ENCODE results near the gene PVR. TPM values are rescaled to one million over a fixed set of nuclear protein-coding genes. Genes with fewer than 3 reads are reported as not detected.

PVR gene
- total and polyA plus RNA-seq, 10 of the 15 experiments (the other 5 are each of a cell fraction or from before 2014, with no cell fraction given): 0.07 to 4.0 (median 1.9) TPM

DNA sequence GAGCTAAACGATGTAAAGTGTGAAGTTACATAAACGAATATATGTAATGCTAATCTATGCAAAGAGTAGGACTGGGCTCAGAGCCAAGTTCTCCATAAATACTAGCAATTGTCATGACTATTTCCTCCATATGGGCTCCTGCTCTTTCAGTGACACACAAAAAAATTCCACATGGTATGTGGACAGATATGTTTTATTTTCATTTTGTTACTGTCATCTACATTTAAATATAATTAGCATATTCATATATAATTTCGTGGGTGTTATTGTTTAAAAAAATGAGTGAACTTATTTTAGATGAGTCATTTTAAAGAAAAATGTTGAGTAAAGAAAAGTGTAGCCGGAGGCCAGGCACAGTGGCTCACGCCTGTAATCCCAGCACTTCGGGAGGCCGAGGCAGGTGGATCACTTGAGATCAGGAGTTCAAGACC is 35.3 kb upstream of the PVR start:
- ChIA-PET RAD21 (ENCODE audit: unreplicated experiment) (no interaction called here), CTCF (interaction anchor here (1.1 kb wide), 1 partner anchor 37 kb away, joined by 3 read pairs; no protein-coding TSS in a partner anchor), SMC1A (ENCODE audit: uncharacterized antibody, unreplicated experiment) (interaction anchor here (1.1 kb wide), 1 partner anchor 20 kb away, joined by 3 read pairs; no protein-coding TSS in a partner anchor), POLR2A (no interaction called here)
- no peak for ATAC-seq
- Histone ChIP-seq H4K20me1 (ENCODE audit: control insufficient read depth, insufficient read depth) (no peaks in the 10 kb centered on the region), H3K4me3 (no peak overlapping the region), H3K4me2 (ENCODE audit: control insufficient read depth, insufficient read depth) (no peak overlapping the region), H3K27me3 (replicated peaks in 1 of 2; ENCODE audit: control insufficient read depth in 2 of 2, insufficient read depth in 2 of 2, low read length in 1 of 2) (no peaks in the 10 kb centered on the region), H3K27ac (ENCODE audit: control insufficient read depth, insufficient read depth) (no peak overlapping the region), H2AFZ (ENCODE audit: control insufficient read depth, low read depth, low read length) (no peak overlapping the region), H3K79me2 (ENCODE audit: control insufficient read depth, insufficient read depth, low read length) (no peaks in the 10 kb centered on the region), H3K4me1 (ENCODE audit: control insufficient read depth, insufficient read depth, low read length) (no peaks in the 10 kb centered on the region), H3K36me3 (ENCODE audit: control insufficient read depth in 2 of 2, insufficient read depth in 2 of 2, low read length in 1 of 2) (no peaks in the 10 kb centered on the region), H3K9ac (ENCODE audit: control insufficient read depth, insufficient read depth, low read length) (no peak overlapping the region), H3K9me3 (replicated peaks; ENCODE audit: control insufficient read depth, insufficient read depth, low read length) (no peaks in the 10 kb centered on the region)
- intact Hi-C loops (cut with micrococcal nuclease; ENCODE audit: unreplicated experiment) (no loop called here), in situ Hi-C loops (cut with MboI) (no loop called here)
- 26% methylated on average over 7 of the region's 7 CpGs for WGBS (ENCODE audit: insufficient coverage, insufficient replicate concordance, low lambda C conversion rate, missing lambda C conversion rate)
- no TSS peak for BruUV-seq (replicated peaks)
- DNase-seq (ENCODE audit: low read depth, low spot score): no peak
- FAIRE-seq: no peak
- TF ChIP-seq BACH1 (IDR thresholded peaks at IDR 0.05; ENCODE audit: borderline replicate concordance): no peak
- TF ChIP-seq ELK1 (IDR thresholded peaks at IDR 0.05; ENCODE audit: low read depth, low read length): no peak
- no peak for TF ChIP-seq ESRRA (IDR thresholded peaks at IDR 0.05; ENCODE audit: low read length)
- TF ChIP-seq, protein P1, sequence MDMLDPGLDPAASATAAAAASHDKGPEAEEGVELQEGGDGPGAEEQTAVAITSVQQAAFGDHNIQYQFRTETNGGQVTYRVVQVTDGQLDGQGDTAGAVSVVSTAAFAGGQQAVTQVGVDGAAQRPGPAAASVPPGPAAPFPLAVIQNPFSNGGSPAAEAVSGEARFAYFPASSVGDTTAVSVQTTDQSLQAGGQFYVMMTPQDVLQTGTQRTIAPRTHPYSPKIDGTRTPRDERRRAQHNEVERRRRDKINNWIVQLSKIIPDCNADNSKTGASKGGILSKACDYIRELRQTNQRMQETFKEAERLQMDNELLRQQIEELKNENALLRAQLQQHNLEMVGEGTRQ (IDR thresholded peaks at IDR 0.05; ENCODE audit: borderline replicate concordance, low read depth, low read length): no peak
- TF ChIP-seq, protein P2, sequence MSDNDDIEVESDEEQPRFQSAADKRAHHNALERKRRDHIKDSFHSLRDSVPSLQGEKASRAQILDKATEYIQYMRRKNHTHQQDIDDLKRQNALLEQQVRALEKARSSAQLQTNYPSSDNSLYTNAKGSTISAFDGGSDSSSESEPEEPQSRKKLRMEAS (IDR thresholded peaks at IDR 0.05; ENCODE audit: low read depth, low read length): no peak
- TF ChIP-seq GATAD2B (conservative IDR thresholded peaks at IDR 0.05; ENCODE audit: low read depth): no peak
- TF ChIP-seq NBN (IDR thresholded peaks at IDR 0.05): no peak
- no peak for TF ChIP-seq IRF4 (IDR thresholded peaks at IDR 0.05; ENCODE audit: low read depth, low read length)
- TF ChIP-seq NFXL1 (IDR thresholded peaks at IDR 0.05; ENCODE audit: borderline replicate concordance): no peak
- no peak for TF ChIP-seq CTCF (IDR thresholded peaks at IDR 0.05 in 2 of 3, conservative IDR thresholded peaks at IDR 0.05 in 1 of 3; ENCODE audit: control insufficient read depth in 2 of 3, extremely low read depth in 1 of 3, insufficient read depth in 1 of 3, low read depth in 3 of 3, low read length in 3 of 3)
- no peak for TF ChIP-seq CREM (IDR thresholded peaks at IDR 0.05; ENCODE audit: low read depth)
- TF ChIP-seq NFYA (IDR thresholded peaks at IDR 0.05; ENCODE audit: borderline replicate concordance, low read depth, low read length): no peak
- no peak for TF ChIP-seq ZBTB40 (IDR thresholded peaks at IDR 0.05; ENCODE audit: borderline replicate concordance)
